ENCODE measurements around the gene PPP1CB.

Gene PPP1CB

GRCh38 chr2:28842042-28842441 lies 90.4 kb downstream of the PPP1CB start:
- DNase-seq (ENCODE audit: extremely low spot score) = no peak
- no peak for TF ChIP-seq CTCF (IDR thresholded peaks at IDR 0.05; ENCODE audit: control extremely low read depth, extremely low read depth, low read depth, missing control alignments)
- POLR2A ChIA-PET = no interaction called here
- CTCF ChIA-PET = interaction anchor here (1.0 to 1.6 kb wide), 2 partner anchors 8 to 20 kb away, joined by 3 to 7 read pairs; no protein-coding TSS in a partner anchor
